ENCODE measurements around the gene PDE6B. TPM values are rescaled to one million over a fixed set of nuclear protein-coding genes. Genes with fewer than 3 reads are reported as not detected.
A peak's percentile ranks its signal among the peaks of the same experiment; 100 is the strongest.

Gene PDE6B
- 12.1 and 12.7 TPM in 2 replicates for total RNA-seq (2014; rRNA removed; shearing (Covaris generic))

GRCh38 chr4:624705-625590, at the start of gene PDE6B:
TSS of gene PDE6B (plus strand) at chr4:625573. CDS start at chr4:625627, 54 bp downstream.
- no peak within 1 kb of the TSS for H3K4me3 ChIP-seq (ENCODE audit: insufficient read depth, low read depth, low read length)
- H3K36me3 ChIP-seq (replicated peaks; ENCODE audit: control insufficient read depth, insufficient read depth, low read length), result no peaks in the 10 kb centered on the region
- H3K27me3 ChIP-seq (ENCODE audit: control insufficient read depth, insufficient read depth, low read length), result no peaks in the 10 kb centered on the region
- DNase-seq, result peak; percentile 89

GRCh38 chr4:576245-576821, 49.0 kb upstream of the PDE6B start, which contains the start of gene TMEM271:
TSS of gene TMEM271 (minus strand) at chr4:576295. CDS start at chr4:576062, 233 bp downstream.
- Histone ChIP-seq H3K36me3 (replicated peaks; ENCODE audit: control insufficient read depth, insufficient read depth, low read length) (no peaks in the 10 kb centered on the region), H3K4me3 (ENCODE audit: insufficient read depth, low read depth, low read length) (peak within 1 kb of the TSS; percentile 57), H3K27me3 (ENCODE audit: control insufficient read depth, insufficient read depth, low read length) (peaks cover 71% of the 10 kb centered on the region)
- DNase-seq, result peak; percentile 89

- Histone ChIP-seq H3K27me3 (ENCODE audit: control insufficient read depth, insufficient read depth, low read length) (peaks cover 70% of the 10 kb centered on the region), H3K4me3 (ENCODE audit: insufficient read depth, low read depth, low read length) (peak overlapping the region; percentile 57)
Measured at GRCh38 chr4:576991-577498, 48.3 kb upstream of the PDE6B start.

GRCh38 chr4:577499-578450, 47.6 kb upstream of the PDE6B start:
- Histone ChIP-seq H3K27me3 (ENCODE audit: control insufficient read depth, insufficient read depth, low read length) (peaks cover 65% of the 10 kb centered on the region), H3K4me3 (ENCODE audit: insufficient read depth, low read depth, low read length) (peak overlapping the region; percentile 57), H3K36me3 (replicated peaks; ENCODE audit: control insufficient read depth, insufficient read depth, low read length) (no peaks in the 10 kb centered on the region)
- peak; percentile 87 for DNase-seq

More at GRCh38 chr4:576991-577498, 48.3 kb upstream of the PDE6B start:
- H3K36me3 ChIP-seq (replicated peaks; ENCODE audit: control insufficient read depth, insufficient read depth, low read length), result no peaks in the 10 kb centered on the region
- DNase-seq, result peak; percentile 87

DNA sequence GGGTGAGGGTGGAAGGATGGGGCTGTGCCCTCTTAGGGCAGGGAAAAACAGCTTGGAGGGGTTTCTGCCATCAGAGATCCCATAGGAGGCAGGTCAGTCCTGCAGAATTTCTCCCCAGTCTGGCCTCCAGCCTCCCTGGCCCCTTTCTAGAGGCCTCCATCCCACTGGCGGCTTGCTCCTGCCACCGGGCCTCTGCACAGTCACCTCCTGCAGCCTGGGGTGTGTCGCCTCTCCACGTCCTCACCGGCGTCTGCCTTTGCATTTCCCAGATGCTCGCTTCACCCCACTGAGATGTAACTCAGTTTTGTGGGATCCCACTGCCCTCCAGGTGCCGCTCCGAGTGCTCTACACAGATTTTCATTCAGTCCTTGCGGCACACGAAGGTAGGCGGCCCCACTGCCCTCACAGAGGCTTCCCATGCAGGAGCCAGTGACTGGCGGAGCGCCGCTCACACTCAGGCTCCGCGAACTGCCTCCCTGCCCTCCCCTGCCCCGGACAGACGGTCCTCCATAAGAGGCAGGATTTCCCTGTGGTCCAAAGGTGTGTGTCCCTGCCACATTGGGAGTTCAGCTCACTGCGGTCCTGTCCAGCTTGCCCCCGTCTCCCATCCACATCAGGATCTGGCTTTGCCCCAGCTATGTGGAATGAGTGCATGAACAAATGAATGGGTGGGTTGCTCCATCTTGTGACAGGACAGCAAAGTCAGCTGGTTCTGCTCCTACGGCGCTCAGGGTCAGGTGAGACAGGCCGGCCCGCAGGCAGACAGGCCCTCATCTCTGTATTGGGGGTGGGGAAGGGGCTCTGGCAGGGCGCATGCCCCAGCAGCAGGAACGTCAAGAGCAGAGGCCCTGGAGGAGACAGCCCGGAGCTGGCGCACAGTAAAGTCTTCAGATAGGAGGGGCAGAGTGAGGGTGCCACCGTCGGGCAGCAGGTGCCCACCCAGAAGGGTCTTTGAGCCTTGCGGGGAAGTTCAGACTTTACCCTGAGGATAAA, 46.6 kb upstream of the PDE6B start:
- Histone ChIP-seq H3K36me3 (replicated peaks; ENCODE audit: control insufficient read depth, insufficient read depth, low read length) (no peaks in the 10 kb centered on the region), H3K27me3 (ENCODE audit: control insufficient read depth, insufficient read depth, low read length) (peaks cover 55% of the 10 kb centered on the region), H3K4me3 (ENCODE audit: insufficient read depth, low read depth, low read length) (no peak overlapping the region)
- peak; percentile 63 for DNase-seq

GRCh38 chr4:579543-580175, 45.7 kb upstream of the PDE6B start:
- no peak overlapping the region for H3K4me3 ChIP-seq (ENCODE audit: insufficient read depth, low read depth, low read length)
- DNase-seq, result no peak
- peaks cover 46% of the 10 kb centered on the region for H3K27me3 ChIP-seq (ENCODE audit: control insufficient read depth, insufficient read depth, low read length)

DNA sequence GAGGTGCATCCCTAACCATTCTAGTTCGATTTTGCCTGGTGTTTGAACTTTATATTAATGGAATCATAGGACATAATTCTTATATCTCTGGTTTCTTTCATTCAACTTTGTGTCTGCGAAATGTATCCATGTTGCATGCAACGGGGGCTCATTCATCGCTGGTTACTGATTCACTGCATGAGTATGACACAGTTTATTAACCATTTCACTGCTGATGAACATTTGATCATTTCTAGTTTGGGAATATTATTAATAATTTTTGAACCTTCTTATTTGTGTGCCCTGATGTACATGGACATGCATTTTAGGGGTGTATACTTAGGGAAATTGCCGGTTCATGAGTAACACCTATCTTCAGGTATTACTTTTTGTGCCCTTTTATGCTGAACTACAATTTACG, 44.2 kb upstream of the PDE6B start:
- peaks cover 35% of the 10 kb centered on the region for H3K27me3 ChIP-seq (ENCODE audit: control insufficient read depth, insufficient read depth, low read length)
- no peak overlapping the region for H3K4me3 ChIP-seq (ENCODE audit: insufficient read depth, low read depth, low read length)
- no peak for DNase-seq
- H3K36me3 ChIP-seq (replicated peaks; ENCODE audit: control insufficient read depth, insufficient read depth, low read length), result no peaks in the 10 kb centered on the region

More at GRCh38 chr4:579543-580175, 45.7 kb upstream of the PDE6B start:
- H3K36me3 ChIP-seq (replicated peaks; ENCODE audit: control insufficient read depth, insufficient read depth, low read length), result no peaks in the 10 kb centered on the region

GRCh38 chr4:581753-582361, 43.5 kb upstream of the PDE6B start:
- no peak for DNase-seq
- Histone ChIP-seq H3K27me3 (ENCODE audit: control insufficient read depth, insufficient read depth, low read length) (peaks cover 32% of the 10 kb centered on the region), H3K4me3 (ENCODE audit: insufficient read depth, low read depth, low read length) (no peak overlapping the region), H3K36me3 (replicated peaks; ENCODE audit: control insufficient read depth, insufficient read depth, low read length) (no peaks in the 10 kb centered on the region)

GRCh38 chr4:583820-584219, 41.6 kb upstream of the PDE6B start:
- Histone ChIP-seq H3K36me3 (replicated peaks; ENCODE audit: control insufficient read depth, insufficient read depth, low read length) (no peaks in the 10 kb centered on the region), H3K27me3 (ENCODE audit: control insufficient read depth, insufficient read depth, low read length) (peaks cover 12% of the 10 kb centered on the region), H3K4me3 (ENCODE audit: insufficient read depth, low read depth, low read length) (no peak overlapping the region)
- no peak for DNase-seq

- Histone ChIP-seq H3K36me3 (replicated peaks; ENCODE audit: control insufficient read depth, insufficient read depth, low read length) (no peaks in the 10 kb centered on the region), H3K4me3 (ENCODE audit: insufficient read depth, low read depth, low read length) (no peak overlapping the region), H3K27me3 (ENCODE audit: control insufficient read depth, insufficient read depth, low read length) (no peaks in the 10 kb centered on the region)
- DNase-seq, result peak; percentile 20
Measured at GRCh38 chr4:587671-588350, 37.6 kb upstream of the PDE6B start.

GRCh38 chr4:588351-588849, 37.0 kb upstream of the PDE6B start:
- H3K36me3 ChIP-seq (replicated peaks; ENCODE audit: control insufficient read depth, insufficient read depth, low read length), result no peaks in the 10 kb centered on the region
- DNase-seq, result peak; percentile 16
- H3K27me3 ChIP-seq (ENCODE audit: control insufficient read depth, insufficient read depth, low read length), result no peaks in the 10 kb centered on the region
- no peak overlapping the region for H3K4me3 ChIP-seq (ENCODE audit: insufficient read depth, low read depth, low read length)
